Measurements from ENCODE around the gene FOXP2.

DNA sequence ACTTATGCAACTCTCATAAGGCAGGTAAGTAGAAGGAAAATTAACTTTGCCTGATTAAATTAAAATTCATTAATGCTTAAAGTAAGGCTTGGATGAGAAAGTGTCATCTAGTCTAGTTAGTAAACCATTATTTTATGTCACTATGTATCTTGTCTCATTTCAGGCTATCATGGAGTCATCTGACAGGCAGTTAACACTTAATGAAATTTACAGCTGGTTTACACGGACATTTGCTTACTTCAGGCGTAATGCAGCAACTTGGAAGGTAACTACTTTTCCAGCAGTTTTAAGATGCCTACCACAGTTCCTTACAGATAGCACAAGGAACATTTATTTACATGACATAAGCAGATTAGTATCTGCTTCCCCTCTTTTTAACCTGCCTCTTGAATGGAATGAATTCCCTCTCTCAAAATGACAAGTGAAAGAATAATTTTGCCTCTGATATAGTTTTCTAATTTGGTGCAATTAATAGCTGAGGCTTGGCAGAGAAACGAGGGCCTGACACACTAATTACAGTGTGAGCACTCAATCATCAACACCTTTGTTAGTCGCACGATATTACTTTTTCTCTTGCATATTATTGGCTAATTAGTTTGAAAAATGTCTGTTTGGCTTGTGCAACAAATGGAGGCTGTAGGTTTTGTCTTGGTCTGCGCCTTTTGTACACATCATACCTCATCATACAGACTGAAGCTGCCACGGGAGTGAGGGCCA, 245.0 kb downstream of the FOXP2 start:
- TF ChIP-seq EZH2 (IDR thresholded peaks at IDR 0.05; ENCODE audit: borderline replicate concordance, low read depth, low read length), result no peak
- TF ChIP-seq SETDB1 (IDR thresholded peaks at IDR 0.05; ENCODE audit: low read length), result no peak
- no peak for TF ChIP-seq ZFP91 (CRISPR knock-in tag; IDR thresholded peaks at IDR 0.05)
- TF ChIP-seq, protein P1, sequence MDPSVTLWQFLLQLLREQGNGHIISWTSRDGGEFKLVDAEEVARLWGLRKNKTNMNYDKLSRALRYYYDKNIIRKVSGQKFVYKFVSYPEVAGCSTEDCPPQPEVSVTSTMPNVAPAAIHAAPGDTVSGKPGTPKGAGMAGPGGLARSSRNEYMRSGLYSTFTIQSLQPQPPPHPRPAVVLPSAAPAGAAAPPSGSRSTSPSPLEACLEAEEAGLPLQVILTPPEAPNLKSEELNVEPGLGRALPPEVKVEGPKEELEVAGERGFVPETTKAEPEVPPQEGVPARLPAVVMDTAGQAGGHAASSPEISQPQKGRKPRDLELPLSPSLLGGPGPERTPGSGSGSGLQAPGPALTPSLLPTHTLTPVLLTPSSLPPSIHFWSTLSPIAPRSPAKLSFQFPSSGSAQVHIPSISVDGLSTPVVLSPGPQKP (CRISPR knock-in tag; IDR thresholded peaks at IDR 0.05), result no peak
- TF ChIP-seq RBM22 (IDR thresholded peaks at IDR 0.05; ENCODE audit: low read depth, low read length, poor library complexity, severe bottlenecking), result no peak
- TF ChIP-seq CTCF (IDR thresholded peaks at IDR 0.05 in 2 of 3, conservative IDR thresholded peaks at IDR 0.05 in 1 of 3; ENCODE audit: insufficient read depth in 2 of 3, low read depth in 1 of 3, low read length in 3 of 3), result no peak
- TF ChIP-seq POLR2G (IDR thresholded peaks at IDR 0.05; ENCODE audit: low read depth, low read length), result no peak
- TF ChIP-seq EP300 (IDR thresholded peaks at IDR 0.05; ENCODE audit: low read length), result no peak
- no peak for TF ChIP-seq NCOA1 (IDR thresholded peaks at IDR 0.05; ENCODE audit: low read depth)
- TF ChIP-seq FOXO4 (CRISPR knock-in tag; IDR thresholded peaks at IDR 0.05), result no peak
- TF ChIP-seq NBN (IDR thresholded peaks at IDR 0.05; ENCODE audit: low read depth), result no peak
- no peak for TF ChIP-seq POLR2H (tag; IDR thresholded peaks at IDR 0.05; ENCODE audit: low read depth)
